Measurements from ENCODE around the gene MTX3.

DNA sequence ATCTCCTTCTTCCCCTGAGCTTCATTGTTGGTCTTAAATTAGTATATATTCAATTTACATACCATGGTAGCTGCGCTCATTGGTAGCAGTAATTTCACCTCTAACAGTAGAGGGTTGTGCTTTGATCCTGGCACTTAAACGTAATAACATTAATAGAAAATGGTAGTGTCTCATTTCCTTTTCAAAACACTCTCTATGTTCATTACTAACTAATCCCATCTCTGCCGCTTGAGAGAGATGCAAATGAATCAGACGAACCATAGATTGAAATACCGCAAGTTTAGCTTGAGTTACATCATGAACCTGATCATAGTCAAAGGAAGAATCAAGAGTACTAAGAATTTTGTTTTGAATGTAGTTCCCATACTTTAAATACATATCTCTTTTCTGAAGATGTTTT, 46.3 kb upstream of the MTX3 start:
- TF ChIP-seq POLR2A (IDR thresholded peaks at IDR 0.05) = no peak
- TF ChIP-seq CTCF (IDR thresholded peaks at IDR 0.05) = no peak
